ENCODE measurements around the gene RNF113A.
"Not testable (repeated sequence)": the region's sequence is repeated elsewhere in the genome, so short reads cannot be mapped to it uniquely, and the experiment has no call there.

DNA sequence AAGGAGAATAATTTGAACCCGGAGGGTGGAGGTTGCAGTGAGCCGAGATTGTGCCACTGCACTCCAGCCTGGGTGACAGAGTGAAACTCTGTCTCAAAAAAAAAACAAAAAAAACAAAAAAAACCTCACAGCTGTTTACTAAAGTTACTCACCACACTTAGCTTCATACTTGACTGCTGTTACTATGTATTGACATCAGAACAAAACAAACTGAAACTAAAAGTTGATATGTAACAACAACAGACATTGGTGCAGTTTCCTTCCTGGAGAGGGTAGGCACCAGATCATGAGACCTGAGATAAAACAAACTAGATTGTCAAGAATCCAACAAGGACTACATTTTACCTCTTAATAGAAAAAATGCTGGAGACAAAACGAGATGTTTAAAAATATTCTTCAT is 49.8 kb downstream of the RNF113A start:
- TF ChIP-seq, protein P1, sequence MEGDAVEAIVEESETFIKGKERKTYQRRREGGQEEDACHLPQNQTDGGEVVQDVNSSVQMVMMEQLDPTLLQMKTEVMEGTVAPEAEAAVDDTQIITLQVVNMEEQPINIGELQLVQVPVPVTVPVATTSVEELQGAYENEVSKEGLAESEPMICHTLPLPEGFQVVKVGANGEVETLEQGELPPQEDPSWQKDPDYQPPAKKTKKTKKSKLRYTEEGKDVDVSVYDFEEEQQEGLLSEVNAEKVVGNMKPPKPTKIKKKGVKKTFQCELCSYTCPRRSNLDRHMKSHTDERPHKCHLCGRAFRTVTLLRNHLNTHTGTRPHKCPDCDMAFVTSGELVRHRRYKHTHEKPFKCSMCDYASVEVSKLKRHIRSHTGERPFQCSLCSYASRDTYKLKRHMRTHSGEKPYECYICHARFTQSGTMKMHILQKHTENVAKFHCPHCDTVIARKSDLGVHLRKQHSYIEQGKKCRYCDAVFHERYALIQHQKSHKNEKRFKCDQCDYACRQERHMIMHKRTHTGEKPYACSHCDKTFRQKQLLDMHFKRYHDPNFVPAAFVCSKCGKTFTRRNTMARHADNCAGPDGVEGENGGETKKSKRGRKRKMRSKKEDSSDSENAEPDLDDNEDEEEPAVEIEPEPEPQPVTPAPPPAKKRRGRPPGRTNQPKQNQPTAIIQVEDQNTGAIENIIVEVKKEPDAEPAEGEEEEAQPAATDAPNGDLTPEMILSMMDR (conservative IDR thresholded peaks at IDR 0.05; ENCODE audit: low read length) = not testable (repeated sequence)
- not testable (repeated sequence) for TF ChIP-seq EZH2phosphoT487 (IDR thresholded peaks at IDR 0.05; ENCODE audit: borderline replicate concordance, low read depth, low read length)
